HG03045 (cell line): ENCODE measurements around the gene HCFC2.

Experiments used
- ATAC-seq: cut with Tn5 transposase; IDR thresholded peaks from one replicate; pipeline ENCODE4 v1.9.1; 2021; ENCODE audit warnings: mild to moderate bottlenecking, moderate library complexity; ENCODE audit not compliant: unreplicated experiment

Gene HCFC2

DNA sequence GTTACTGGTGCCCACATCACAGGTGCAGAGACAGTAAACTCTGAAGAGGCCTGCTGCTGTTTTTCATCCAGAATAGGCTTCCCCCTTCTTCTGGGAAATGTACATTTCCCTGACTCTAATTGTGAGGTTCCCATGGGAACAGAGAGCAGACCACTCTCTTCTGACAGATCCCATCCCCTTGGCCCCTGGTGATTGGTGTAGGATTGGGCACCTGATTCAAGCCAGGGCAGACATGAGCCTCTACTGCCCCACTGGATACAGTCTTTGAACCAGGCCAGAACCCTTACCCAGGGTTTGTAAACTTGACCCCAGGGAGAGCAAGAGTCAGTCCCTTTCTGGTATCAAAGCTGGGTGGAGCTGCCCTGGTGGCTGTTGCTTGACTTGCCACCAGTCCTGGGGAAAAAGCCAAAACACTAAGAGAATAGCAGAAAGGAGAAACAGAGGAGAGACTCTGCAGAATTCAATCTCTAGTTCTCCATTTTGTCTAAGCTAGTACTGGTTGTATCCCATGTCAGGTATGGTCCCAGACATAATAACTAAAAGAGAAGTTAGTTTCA, 88.4 kb downstream of the HCFC2 start:
- ATAC-seq: no peak

DNA sequence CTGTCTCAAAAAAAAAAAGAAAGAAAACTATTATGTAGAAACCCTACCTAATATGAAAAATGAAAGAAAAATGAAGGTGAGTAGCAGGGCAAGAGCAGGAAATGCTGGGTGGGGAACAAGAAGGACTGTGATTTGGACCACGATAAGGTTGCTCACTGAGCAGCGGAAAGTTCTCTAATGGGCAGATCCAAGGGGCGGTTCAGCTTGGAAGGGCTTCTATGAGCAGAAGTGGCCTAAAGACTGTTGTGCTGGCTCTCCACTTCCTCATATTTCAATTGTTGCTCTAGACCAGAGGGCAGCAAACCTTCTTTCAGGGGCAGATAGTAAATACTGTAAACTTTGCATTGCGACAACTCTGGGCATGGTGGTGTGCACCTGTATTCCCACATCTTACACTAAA, 90.0 kb downstream of the HCFC2 start:
- ATAC-seq: no peak

DNA sequence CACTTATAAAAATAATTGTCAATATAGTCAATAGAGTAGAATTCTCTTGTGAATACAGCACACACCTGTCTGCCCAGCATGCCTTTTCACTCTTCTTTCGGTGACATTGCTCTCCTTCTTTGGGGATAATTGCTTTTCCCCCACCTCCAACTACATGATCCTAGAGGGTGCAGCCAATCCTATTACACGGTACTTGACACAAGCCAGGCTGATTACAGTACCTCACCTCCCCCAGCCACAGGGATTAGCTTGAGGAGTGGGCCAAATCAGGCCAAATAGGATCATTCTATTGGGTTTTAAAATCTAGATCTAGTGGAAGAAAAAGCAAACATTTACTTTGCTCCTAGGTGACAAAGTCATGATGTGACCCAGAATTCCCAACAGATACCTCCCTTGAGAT, 90.5 kb downstream of the HCFC2 start:
- no peak for ATAC-seq
